Body of pancreas (tissue), 4 donors: ENCODE results near the gene ZNF341. TPM values are rescaled to one million over a fixed set of nuclear protein-coding genes. Genes with fewer than 3 reads are reported as not detected.
A peak's percentile ranks its signal among the peaks of the same experiment; 100 is the strongest.

Experiments
- ATAC-seq: fragments of 150-250 bp; one replicate; pipeline ENCODE4 v1.9.1; 2016
- DNase-seq, 4 donors: peaks; one replicate each; pipeline ENCODE4 v3.0.0-alpha.2; 2019
- H3K27ac ChIP-seq, 4 donors: fragments of 200-600 bp; sonication (generic); 1 replicate in 3 of 4; 2 replicates in 1 of 4; pipeline versions ENCODE4 v1.5.1 to v1.6.1; 2016 to 2019; ENCODE audit warnings: mild to moderate bottlenecking in 1 of 4, mixed read lengths in 1 of 4, moderate library complexity in 1 of 4
- H3K27me3 ChIP-seq, 2 donors: fragments of 200-600 bp; sonication (generic); one replicate each; pipeline ENCODE4 v1.6.0; 2016; ENCODE audit warnings: mild to moderate bottlenecking in 1 of 2
- H3K36me3 ChIP-seq, 2 donors: fragments of 200-600 bp; sonication (generic); replicated peaks in 1 of 2; 2 replicates each; pipeline ENCODE4 v1.5.1; 2016; ENCODE audit warnings: low read depth in 2 of 2; ENCODE audit not compliant: insufficient read depth in 1 of 2
- H3K4me1 ChIP-seq: fragments of 200-600 bp; sonication (generic); one replicate; pipeline ENCODE4 v1.6.0; 2016
- H3K4me3 ChIP-seq, 2 donors: fragments of 200-600 bp; sonication (generic); 1 replicate in 1 of 2; 2 replicates in 1 of 2; pipeline ENCODE4 v1.5.1; 2016 to 2019
- H3K9me3 ChIP-seq, 3 donors: fragments of 200-600 bp; sonication (generic); 1 replicate in 2 of 3; 2 replicates in 1 of 3; pipeline ENCODE4 v1.5.1; 2016
- CTCF ChIP-seq, 7 experiments: fragments of 450-650 bp in 4 of 7; fragments of 200-600 bp in 3 of 7; sonication (generic) in 3 of 7; IDR thresholded peaks; one replicate each; pipeline ENCODE4 v1.5.1; 2016 to 2019; ENCODE audit warnings: antibody characterized with exemption in 7 of 7
- POLR2A ChIP-seq, 3 donors: fragments of 450-650 bp; IDR thresholded peaks; one replicate each; pipeline ENCODE4 v1.6.1; 2016; ENCODE audit warnings: antibody characterized with exemption in 3 of 3, mild to moderate bottlenecking in 2 of 3
- WGBS, 2 donors: methylation state at CpG; one replicate each; pipeline ENCODE4 v1.1.5; 2017; 5-methylcytosine and 5-hydroxymethylcytosine counted together
- intact Hi-C: fragments of 100-400 bp; cut with DNase I; formaldehyde crosslinking; loops from one replicate; pipeline ENCODE4 v1.15.1; 2023
- total RNA-seq, 2 donors: library from RNA; depleted of rRNA; stranded (reverse); fragments of >200 nt; gene quantifications; one replicate each; pipeline ENCODE4 v1.1.0, GENCODE V29; 2016

Gene ZNF341
- total RNA-seq, 2 donors from 2014 or later, result 0.33 to 0.78 TPM

- Histone ChIP-seq H3K27ac (peak overlapping the region in 1 of 4 donors; percentile 11), H3K4me3 (no peak overlapping the region), H3K4me1 (peaks cover 78% of the 10 kb centered on the region), H3K27me3 (no peaks in the 10 kb centered on the region), H3K9me3 (no peaks in the 10 kb centered on the region), H3K36me3 (no peaks in the 10 kb centered on the region)
- TF ChIP-seq POLR2A (IDR thresholded peaks at IDR 0.05) (no peak), CTCF (IDR thresholded peaks at IDR 0.05) (no peak)
- ATAC-seq, result no peak
- intact Hi-C loops, result no loop called here
- DNase-seq, result no peak
- 13 to 45% methylated on average over 2 to 4 of the region's 4 CpGs for WGBS, 2 donors
Observed at GRCh38 chr20:33841436-33841799, 109.6 kb downstream of the ZNF341 start.

Other genes with a start within 250 kb of the ZNF341 start
- gene CBFA2T2, start 241.9 kb upstream of the ZNF341 start, total RNA-seq, result 10 to 100 TPM; 10.6 to 12.5 TPM
- gene C20orf144, start 69.7 kb upstream of the ZNF341 start, total RNA-seq, result under 1 TPM in 1 of 2 donors, not detected in 1; 0.66 TPM
- 1 to 10 TPM; 4.0 to 4.9 TPM for gene ACTL10, start 65.1 kb upstream of the ZNF341 start, total RNA-seq
- 10 to 100 TPM; 41.8 to 92.3 TPM for gene NECAB3, start 57.6 kb upstream of the ZNF341 start, total RNA-seq
- gene E2F1, start 45.6 kb upstream of the ZNF341 start, total RNA-seq, result under 1 TPM in 1 of 2 donors, not detected in 1; 0.66 TPM
- 1 to 10 TPM; 3.3 to 5.2 TPM for gene PXMP4, start 11.7 kb upstream of the ZNF341 start, total RNA-seq
- 10 to 100 TPM; 24.1 to 43.3 TPM for gene CHMP4B, start 79.4 kb downstream of the ZNF341 start, total RNA-seq